ENCODE measurements around the gene USP36.

Gene USP36

DNA sequence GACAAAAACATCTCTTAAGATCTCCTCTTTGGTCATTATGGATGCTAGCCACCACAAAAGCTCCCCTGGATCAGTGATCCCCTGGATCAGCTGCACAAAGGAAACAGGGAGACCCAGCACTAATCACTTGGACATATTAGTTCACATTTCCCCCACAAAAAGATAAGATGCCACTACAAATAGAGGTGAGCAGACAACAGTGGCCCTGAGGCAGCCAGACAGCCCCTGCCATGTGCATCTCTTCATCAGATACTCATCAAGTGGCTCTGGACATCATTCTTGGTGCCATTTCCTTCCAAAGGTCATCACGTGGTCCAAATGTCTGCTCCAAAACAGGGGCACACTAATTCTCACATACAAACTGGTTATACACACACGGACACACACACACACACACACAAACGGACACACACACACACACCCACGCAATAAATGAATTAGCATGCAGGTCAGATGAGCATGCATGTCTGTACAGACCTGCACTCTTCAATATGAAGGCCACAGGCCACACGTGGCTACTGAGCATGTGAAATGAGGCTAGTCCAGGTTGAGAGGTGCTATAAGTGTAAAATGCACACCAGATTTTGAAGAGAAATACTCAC lies 4.1 kb downstream of the USP36 start:
- DNase-seq = no peak

GRCh38 chr17:78834571-78834970 lies 6.0 kb downstream of the USP36 start:
- no peak for DNase-seq

GRCh38 chr17:78832541-78832810 lies 8.1 kb downstream of the USP36 start:
- DNase-seq = no peak

DNA sequence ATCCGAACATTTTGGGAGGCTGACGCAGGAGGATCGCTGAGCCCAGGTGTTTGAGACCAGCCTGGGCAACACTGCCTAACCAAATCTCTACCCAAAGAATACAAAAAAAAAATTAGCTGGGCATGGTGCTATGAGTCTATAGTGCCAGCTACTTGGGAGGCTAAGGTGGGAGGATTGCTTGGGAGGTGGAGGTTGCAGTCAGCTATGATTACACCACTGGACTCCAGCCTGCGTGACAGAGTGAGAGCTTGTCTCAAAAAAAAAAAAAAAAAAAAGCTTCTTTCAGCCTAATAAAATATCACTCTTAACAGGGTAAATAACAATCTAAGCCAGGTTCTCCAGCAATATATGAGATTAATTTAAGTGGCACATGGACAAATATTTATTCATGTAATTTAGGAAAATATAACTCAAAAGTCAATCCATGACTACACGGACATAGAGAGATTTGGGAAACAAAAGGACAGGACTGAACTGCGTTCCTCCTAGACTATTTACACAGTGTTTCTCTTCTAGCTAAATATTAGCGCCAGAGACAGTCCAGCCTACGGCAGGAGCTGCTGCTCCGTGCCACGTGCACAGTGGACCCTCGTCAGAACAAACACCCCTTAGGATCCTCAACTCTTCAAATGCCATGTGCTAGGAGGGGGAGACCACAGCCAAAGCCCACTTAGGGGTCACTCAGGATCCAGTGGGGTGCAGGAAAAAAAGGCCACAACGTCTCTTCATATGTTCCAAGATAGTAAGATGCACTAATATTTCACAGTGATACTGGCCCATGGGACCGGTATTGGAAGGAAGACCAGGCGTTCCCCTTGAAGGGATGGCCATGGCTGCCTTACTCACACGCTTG lies 8.7 kb downstream of the USP36 start:
- DNase-seq = no peak

DNA sequence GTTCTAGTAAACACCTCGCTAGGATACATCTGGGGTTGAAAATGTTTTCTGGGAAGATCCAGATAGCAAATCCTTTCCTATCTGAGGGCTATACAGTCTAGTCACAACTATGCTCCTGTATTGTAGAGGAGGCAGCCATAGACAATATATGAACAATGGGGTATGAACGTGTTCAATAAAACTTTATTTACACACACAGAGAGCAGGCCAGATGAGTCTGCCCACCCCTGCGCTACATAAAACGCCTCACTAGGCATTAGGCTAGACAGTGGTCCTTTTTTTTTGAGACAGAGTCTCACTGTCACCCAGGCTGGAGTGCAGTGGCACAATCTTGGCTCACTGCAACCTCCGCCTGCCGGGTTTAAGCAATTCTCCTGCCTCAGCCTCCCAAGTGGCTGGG lies 11.1 kb downstream of the USP36 start:
- no peak for DNase-seq

- no peak for DNase-seq
Observed at GRCh38 chr17:78828470-78829185, 12.0 kb downstream of the USP36 start.

GRCh38 chr17:78826836-78827509 lies 13.6 kb downstream of the USP36 start:
- no peak for DNase-seq

DNA sequence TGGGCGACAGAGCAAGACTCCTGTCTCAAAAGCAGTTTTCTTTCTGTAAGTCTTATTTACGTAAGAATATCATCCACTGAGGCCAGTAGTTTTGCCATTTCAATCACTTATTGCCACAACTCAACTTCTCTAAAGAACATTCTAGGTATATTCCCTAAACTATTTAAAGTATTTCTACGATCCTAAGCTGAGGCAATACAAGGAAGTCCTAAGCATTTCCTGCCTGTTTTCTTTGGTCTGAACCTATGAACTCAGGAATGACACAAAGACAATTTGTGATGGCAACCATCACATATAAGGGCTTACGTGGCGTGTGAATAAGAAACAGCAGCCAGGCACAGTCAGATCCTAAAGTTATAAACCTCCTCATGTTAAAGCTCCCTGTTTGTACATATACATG lies 14.2 kb downstream of the USP36 start:
- DNase-seq = no peak

DNA sequence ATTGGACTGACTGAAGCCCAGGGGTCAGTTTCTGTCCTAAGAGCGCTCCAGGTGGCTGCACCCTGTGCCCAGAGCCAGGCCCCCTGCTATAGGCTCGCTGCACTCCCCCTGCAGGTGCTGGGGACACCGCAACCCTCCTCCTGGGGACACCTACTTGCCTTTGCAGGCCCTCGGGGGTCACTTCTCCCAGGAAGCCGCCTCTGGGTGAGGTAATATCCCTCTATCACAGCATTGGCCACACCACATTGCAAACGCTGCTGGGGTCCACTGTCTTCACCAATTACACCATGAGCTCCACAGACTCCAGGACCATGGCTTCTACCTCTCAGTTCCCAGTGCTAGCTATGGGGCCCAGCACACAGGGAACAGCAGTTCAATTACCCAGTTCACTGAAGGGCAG lies 14.9 kb downstream of the USP36 start:
- DNase-seq = no peak

DNA sequence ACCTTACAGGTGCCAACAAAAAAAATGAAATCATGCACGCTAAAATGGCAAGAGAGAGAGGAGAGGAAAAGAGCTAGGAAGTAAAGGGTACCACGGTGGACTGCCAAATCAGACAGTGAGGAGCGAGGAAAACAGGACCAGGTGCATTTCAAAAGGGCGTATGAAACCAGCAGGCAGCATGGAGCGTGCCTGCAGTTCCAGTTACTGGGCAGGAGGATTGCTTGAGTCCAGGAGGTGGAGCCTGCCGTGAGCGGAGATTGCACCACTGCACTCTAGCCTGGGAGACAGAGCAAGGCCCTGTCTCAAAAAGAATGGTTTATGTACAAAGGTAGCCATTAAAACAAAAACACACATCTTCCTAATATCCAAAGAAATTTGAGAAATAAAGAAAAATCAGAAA lies 16.4 kb downstream of the USP36 start:
- no peak for DNase-seq

GRCh38 chr17:78823282-78824046 lies 17.1 kb downstream of the USP36 start:
- no peak for DNase-seq

DNA sequence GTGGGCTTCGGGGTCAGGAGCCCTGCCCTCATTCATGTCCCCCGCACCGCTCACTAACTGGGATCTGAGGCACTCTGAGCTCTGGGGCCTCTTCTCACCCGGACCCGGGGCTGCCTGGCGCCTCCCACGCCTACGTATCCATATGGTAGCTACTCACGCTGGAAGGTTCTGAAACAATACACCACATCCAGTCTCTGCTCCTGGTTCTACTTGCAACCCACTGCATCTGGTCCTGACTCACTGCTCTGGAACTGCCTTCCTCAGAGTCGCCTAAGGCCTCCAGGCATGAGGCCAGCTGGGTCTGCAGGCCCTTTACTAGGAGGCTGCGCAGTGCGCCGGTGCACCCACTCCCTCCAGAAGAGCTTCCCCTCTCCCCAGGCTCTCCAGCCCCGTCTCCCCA lies 18.1 kb downstream of the USP36 start:
- DNase-seq = no peak

GRCh38 chr17:78821961-78822360 lies 18.7 kb downstream of the USP36 start:
- DNase-seq = no peak

GRCh38 chr17:78820841-78821240 lies 19.8 kb downstream of the USP36 start:
- DNase-seq = no peak

DNA sequence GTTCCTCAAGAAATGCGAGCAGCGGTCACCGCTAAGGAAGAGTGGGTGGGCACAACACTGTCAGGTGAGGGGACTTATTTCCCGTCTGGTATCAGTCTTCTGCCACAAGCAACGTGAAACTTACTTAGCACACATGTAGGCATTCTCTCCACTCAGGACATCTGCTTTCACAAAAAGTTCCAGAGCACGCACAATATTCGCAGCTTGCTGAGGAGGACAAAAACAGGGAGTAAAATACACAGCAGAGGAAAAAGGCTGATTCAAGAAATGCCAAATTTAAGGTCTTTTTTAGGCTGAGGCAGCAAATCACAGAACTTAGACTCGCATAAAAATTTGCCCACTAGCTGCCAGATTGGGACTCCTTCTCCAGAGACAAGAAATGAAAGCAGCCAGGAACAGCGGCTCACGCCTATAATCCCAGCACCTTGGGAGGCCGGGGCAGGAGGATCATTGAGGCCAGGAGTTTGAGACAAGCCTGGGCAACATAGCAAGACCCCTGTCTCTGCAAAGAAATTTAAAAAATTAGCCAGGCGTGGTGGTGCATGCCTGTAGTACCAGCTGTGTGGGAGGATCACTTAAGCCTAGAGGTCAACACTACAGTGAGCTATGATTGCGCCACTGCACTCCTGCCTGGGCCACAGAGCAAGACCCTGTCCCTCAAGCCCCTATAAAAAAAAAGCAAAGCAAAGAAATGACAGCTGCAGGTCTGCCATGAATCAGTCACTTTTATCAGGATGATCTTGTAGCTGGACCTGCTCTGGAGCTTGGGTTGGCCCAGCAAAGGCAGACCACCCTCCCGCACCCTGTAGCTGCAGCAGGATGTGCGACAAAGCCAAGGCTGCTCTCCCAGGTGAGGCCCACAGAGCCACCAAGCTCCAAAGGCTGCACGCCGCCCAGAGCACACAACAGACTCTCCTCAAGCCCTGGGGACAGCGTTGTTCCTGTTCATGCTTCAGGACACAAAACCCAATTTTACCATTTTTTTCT lies 20.5 kb downstream of the USP36 start:
- no peak for DNase-seq

GRCh38 chr17:78819402-78819801 lies 21.2 kb downstream of the USP36 start:
- no peak for DNase-seq

DNA sequence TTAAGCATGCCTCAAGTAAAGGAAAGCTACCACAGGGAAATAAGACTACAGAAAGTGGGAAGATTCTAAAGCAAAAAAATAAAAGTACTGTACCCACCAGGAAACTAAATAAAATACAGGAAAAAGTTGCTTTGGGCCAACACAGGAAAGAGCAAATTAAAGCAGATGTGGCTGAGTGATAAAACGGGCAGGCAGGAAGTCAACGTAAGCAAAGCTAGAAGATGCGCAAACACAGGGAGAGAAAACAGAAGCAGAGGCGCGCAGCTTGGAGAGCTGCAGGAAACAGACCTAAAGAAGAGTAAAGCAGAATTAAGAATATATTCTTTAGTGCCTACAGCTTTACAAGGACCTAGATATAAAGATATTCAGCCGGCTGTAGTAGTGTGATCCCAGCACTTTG lies 21.7 kb downstream of the USP36 start:
- peak; percentile 18 for DNase-seq

GRCh38 chr17:78818152-78818846 lies 22.3 kb downstream of the USP36 start:
- DNase-seq = no peak

GRCh38 chr17:78817123-78817522 lies 23.5 kb downstream of the USP36 start:
- DNase-seq = peak; percentile 67

DNA sequence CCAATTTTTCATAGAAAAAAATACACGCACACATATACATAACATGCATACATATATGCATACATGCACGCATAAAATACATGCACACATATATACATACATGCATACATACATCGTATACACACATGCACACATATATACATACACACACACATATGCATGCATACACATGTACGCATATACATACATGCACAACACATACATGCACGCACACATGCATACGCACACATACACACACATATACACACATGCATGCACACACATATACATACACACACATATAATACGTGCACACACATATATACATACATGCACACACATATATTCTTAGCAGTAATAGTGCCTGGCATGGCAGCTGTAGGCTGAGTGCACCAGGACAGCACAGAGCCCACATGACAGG lies 24.9 kb downstream of the USP36 start:
- DNase-seq = no peak

- no peak for DNase-seq
Observed at GRCh38 chr17:78812855-78813254, 27.8 kb downstream of the USP36 start.

All from stimulated activated naive CD4-positive, alpha-beta T cell treated with Interleukin-2 at 50 U/mL for 16 hours (primary cell).